ENCODE data around the gene NMT1. TPM values are rescaled to one million over a fixed set of nuclear protein-coding genes. Genes with fewer than 3 reads are reported as not detected.

The NMT1 gene
- total RNA-seq, 2 donors from 2014 or later, result 39.4 to 68.5 TPM

DNA sequence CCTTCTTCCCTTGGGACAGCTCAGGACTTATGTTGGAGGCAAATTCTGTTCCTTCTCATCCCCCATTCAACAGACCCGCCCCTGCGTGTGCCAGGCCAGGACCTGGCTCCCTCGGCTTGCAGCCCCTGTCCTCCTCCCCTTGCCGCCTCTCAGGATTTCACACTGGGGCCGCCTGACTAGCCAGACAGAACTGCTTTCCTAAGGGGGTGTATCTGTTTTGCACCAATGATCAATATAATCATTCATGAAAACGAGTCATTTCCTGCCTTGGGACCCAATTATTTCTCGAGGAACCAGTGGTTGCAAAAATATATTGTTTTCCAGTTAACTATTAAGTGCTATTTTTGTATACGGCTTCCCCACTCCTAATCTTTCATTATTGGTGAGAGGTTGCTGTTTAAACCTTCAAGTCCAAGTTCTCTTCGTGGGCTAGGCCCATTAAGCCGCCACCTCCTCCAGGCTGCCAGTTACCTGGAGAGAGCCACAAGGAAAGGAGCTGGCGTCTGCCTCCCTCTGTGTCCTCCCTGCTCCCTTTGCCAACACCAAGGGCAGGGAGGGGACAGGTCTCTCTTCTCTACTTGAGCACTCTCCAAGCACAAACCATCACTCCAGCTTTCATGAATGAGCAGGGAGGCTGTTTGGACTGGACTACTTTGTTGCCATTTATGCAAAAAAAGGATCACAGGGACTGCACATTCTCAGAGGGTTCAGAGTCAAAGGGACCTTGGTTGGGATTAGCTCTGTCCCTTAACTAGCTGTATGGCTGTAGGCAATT lies 18.6 kb upstream of the NMT1 start:
- DNase-seq (ENCODE audit: low spot score), result no peak
- no peaks in the 10 kb centered on the region for H3K36me3 ChIP-seq
- no peak overlapping the region for H3K4me3 ChIP-seq
- TF ChIP-seq, protein P1, sequence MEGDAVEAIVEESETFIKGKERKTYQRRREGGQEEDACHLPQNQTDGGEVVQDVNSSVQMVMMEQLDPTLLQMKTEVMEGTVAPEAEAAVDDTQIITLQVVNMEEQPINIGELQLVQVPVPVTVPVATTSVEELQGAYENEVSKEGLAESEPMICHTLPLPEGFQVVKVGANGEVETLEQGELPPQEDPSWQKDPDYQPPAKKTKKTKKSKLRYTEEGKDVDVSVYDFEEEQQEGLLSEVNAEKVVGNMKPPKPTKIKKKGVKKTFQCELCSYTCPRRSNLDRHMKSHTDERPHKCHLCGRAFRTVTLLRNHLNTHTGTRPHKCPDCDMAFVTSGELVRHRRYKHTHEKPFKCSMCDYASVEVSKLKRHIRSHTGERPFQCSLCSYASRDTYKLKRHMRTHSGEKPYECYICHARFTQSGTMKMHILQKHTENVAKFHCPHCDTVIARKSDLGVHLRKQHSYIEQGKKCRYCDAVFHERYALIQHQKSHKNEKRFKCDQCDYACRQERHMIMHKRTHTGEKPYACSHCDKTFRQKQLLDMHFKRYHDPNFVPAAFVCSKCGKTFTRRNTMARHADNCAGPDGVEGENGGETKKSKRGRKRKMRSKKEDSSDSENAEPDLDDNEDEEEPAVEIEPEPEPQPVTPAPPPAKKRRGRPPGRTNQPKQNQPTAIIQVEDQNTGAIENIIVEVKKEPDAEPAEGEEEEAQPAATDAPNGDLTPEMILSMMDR (IDR thresholded peaks at IDR 0.05), result no peak
- TF ChIP-seq POLR2A (IDR thresholded peaks at IDR 0.05) (no peak), POLR2AphosphoS5 (IDR thresholded peaks at IDR 0.05) (no peak)
- no peaks in the 10 kb centered on the region for H3K27me3 ChIP-seq (replicated peaks; ENCODE audit: insufficient read depth)
- 65% methylated on average over 11 of the region's 11 CpGs for WGBS
- H3K27ac ChIP-seq, result peak overlapping the region; percentile 40 to 74
- H3K9me3 ChIP-seq, result no peaks in the 10 kb centered on the region
- intact Hi-C loops (cut with DNase I), result no loop called here
- peaks cover 22% of the 10 kb centered on the region for H3K4me1 ChIP-seq (replicated peaks)

DNA sequence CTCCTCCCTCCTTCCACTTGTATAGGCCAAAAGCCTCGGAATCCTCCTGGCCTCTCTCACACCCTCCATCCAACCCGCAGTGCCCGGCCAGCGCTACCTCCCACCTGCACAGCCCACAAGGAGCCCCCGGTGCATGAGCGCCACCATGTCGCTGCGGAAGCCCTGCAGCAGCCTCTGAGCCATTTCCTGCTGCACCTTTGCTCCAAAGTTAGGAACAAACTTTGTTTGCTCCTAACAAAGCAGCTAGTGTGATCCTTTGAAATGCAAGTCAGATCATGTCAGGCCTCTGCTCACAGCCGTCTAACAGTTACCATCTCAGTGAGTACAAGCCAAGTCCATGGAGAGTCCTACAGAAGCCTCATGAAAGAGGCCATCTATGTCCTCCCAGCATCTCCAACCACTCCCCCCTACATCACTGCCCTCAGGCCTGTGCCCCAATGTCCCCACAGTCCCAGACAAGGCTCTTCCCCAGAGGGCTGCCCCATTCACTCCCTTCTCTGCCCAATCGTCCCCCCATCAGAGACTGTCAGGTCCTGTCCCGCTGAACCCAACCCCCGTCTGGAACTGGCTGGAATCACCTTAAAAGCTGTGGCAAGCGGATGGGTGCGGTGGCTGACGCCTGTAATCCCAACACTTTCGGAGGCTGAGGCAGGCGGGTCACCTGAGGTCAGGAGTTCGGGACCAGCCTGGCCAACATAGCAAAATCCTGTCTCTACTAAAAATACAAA lies 17.1 kb upstream of the NMT1 start:
- H3K9me3 ChIP-seq, result no peaks in the 10 kb centered on the region
- WGBS, result 38% methylated on average over 18 of the region's 18 CpGs
- H3K36me3 ChIP-seq, result no peaks in the 10 kb centered on the region
- H3K4me1 ChIP-seq (replicated peaks), result peaks cover 15% of the 10 kb centered on the region
- intact Hi-C loops (cut with DNase I), result no loop called here
- TF ChIP-seq, protein P1 (IDR thresholded peaks at IDR 0.05), result no peak
- peak; percentile 67 for TF ChIP-seq POLR2AphosphoS5 (IDR thresholded peaks at IDR 0.05)
- H3K27me3 ChIP-seq (replicated peaks; ENCODE audit: insufficient read depth), result no peaks in the 10 kb centered on the region
- H3K4me3 ChIP-seq, result no peak overlapping the region
- peak overlapping the region; percentile 40 to 74 for H3K27ac ChIP-seq
- peak; percentile 59 for DNase-seq (ENCODE audit: low spot score)

DNA sequence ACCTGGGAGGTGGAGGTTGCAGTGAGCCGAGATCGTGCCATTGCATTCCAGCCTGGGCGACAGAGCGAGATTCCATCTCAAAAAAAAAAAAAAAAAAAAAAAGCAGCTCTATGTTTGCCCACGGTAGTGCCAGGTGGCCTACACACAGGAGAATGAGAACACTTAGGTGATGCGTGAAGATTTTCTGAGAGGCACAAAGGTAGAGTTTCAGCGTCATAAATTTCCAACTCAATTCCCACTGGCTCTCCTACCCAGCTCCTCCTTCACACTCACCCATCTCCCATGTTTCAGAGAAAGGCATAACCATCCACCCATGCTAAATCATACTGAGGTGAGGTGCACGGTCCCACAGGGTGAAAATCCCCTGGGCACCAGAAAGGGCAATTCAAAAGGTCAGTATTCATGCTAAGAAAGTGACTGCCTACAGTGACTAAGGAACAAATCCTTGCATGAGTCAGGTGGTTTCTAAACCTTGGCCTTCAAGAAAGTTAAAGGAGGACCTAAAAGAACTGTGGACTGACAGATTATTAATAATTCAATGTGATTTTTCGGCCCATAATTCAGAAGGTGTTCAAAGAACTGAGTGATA lies 14.5 kb upstream of the NMT1 start:
- no peaks in the 10 kb centered on the region for H3K36me3 ChIP-seq
- intact Hi-C loops (cut with DNase I), result no loop called here
- H3K4me3 ChIP-seq, result no peak overlapping the region
- no peaks in the 10 kb centered on the region for H3K9me3 ChIP-seq
- WGBS, result 57% methylated on average over 9 of the region's 9 CpGs
- TF ChIP-seq POLR2A (IDR thresholded peaks at IDR 0.05) (no peak), POLR2AphosphoS5 (IDR thresholded peaks at IDR 0.05) (no peak)
- TF ChIP-seq, protein P1 (IDR thresholded peaks at IDR 0.05), result no peak
- H3K4me1 ChIP-seq (replicated peaks), result peaks cover 18% of the 10 kb centered on the region
- peak overlapping the region; percentile 27 to 57 for H3K27ac ChIP-seq
- DNase-seq (ENCODE audit: low spot score), result no peak
- no peaks in the 10 kb centered on the region for H3K27me3 ChIP-seq (replicated peaks; ENCODE audit: insufficient read depth)

DNA sequence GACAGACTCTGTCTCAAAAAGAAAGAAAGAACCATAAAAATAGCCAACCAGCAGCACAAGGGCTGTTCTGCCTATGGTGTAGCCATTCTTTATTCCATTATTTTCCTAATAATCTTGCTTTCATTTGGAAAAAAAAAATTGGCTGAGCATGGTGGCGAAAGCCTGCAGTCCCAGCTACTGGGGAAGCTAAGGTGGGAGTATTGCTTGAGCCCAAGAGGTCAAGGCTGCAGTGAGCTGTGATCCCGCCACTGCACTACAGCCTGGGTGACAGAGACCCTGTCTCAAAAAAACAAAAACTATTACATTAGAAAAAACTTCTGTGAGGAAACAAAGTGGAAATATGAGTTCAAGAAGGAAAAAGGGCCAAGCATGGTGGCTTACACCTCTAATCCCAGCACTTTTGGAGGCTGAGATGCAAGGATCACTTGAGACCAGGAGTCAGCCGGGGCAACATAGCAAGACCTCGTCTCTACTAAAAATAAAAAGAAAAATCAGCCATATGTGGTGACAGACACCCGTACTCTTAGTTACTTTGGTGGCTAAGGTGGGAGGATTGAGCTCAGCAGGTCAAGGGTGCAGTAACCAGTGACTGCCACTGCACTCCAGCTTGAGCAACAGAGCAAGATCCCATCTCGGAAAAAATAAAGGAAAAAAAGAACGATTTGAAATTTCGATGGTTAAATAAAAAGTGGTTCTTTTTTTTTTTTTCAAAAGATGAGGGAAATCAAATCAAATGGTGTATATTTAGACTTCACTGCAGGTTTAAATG lies 12.1 kb upstream of the NMT1 start:
- Histone ChIP-seq H3K27me3 (replicated peaks; ENCODE audit: insufficient read depth) (no peaks in the 10 kb centered on the region), H3K27ac (peak overlapping the region; percentile 1 to 57), H3K36me3 (no peaks in the 10 kb centered on the region), H3K9me3 (no peaks in the 10 kb centered on the region), H3K4me1 (replicated peaks) (peaks cover 7% of the 10 kb centered on the region), H3K4me3 (no peak overlapping the region)
- no peak for TF ChIP-seq POLR2AphosphoS5 (IDR thresholded peaks at IDR 0.05)
- TF ChIP-seq POLR2A (IDR thresholded peaks at IDR 0.05), result no peak
- TF ChIP-seq, protein P1 (IDR thresholded peaks at IDR 0.05), result peak in 3 of 4 experiments; percentile 7 to 17 (median 11)
- DNase-seq (ENCODE audit: low spot score), result no peak
- intact Hi-C loops (cut with DNase I), result no loop called here
- WGBS, result 90% methylated on average over 8 of the region's 8 CpGs

Data from prostate gland (tissue), 2 donors.